Measurements from ENCODE around the gene BBLN.
"Not testable (repeated sequence)": the region's sequence is repeated elsewhere in the genome, so short reads cannot be mapped to it uniquely, and the experiment has no call there.

DNA sequence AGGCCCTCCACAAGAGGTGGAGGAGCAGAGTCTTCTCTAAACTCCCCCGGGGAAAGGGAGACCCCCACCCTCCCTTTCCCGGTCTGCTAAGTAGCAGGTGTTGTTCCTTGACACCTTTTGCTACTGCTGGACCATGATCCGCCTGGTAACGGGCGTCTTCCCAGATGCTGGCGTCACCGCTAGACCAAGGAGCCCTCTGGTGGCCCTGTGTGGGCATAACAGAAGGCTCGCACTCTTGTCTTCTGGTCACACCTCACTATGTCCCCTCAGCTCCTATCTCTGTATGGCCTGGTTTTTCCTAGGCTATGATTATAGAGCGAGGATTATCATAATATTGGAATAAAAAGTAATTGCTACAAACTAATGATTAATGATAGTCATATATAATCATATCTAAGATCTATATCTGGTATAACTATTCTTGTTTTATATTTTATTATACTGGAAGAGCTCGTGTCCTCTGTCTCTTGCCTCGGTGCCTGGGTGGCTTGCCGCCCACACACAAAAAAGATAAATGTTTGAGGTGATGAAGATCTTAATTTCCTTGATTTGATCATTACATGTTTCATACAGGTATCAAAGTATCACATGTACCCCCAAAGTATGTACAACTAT lies 30.0 kb upstream of the BBLN start:
- TF ChIP-seq, protein P1, sequence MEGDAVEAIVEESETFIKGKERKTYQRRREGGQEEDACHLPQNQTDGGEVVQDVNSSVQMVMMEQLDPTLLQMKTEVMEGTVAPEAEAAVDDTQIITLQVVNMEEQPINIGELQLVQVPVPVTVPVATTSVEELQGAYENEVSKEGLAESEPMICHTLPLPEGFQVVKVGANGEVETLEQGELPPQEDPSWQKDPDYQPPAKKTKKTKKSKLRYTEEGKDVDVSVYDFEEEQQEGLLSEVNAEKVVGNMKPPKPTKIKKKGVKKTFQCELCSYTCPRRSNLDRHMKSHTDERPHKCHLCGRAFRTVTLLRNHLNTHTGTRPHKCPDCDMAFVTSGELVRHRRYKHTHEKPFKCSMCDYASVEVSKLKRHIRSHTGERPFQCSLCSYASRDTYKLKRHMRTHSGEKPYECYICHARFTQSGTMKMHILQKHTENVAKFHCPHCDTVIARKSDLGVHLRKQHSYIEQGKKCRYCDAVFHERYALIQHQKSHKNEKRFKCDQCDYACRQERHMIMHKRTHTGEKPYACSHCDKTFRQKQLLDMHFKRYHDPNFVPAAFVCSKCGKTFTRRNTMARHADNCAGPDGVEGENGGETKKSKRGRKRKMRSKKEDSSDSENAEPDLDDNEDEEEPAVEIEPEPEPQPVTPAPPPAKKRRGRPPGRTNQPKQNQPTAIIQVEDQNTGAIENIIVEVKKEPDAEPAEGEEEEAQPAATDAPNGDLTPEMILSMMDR (conservative IDR thresholded peaks at IDR 0.05 in 1 of 2, IDR thresholded peaks at IDR 0.05 in 1 of 2; ENCODE audit: extremely low read depth in 1 of 2, insufficient read depth in 1 of 2, low read depth in 1 of 2, low read length in 2 of 2), result not testable (repeated sequence)
- TF ChIP-seq EZH2 (IDR thresholded peaks at IDR 0.05; ENCODE audit: borderline replicate concordance, low read length), result not testable (repeated sequence)
